A673 (cell line): Measurements from ENCODE around the gene PRDM16. TPM values are rescaled to one million over a fixed set of nuclear protein-coding genes. Genes with fewer than 3 reads are reported as not detected.

ENCODE experiments used
- BruUV-seq: library from RNA; stranded (reverse); fragments of 400-500 nt; replicated peaks from 2 replicates; lab custom pipeline; 2021; lab: Mats Ljungman, UMichigan
- CTCF ChIA-PET: fragments of 300-600 bp; sonication (Branson Sonifier 250); formaldehyde crosslinking; loops from one replicate; lab custom pipeline; 2022; ENCODE audit warnings: antibody characterized with exemption; lab: Charles Lee
- POLR2A ChIA-PET: fragments of 300-600 bp; sonication (Branson Sonifier 250); formaldehyde crosslinking; loops from one replicate; lab custom pipeline; 2022; ENCODE audit warnings: antibody characterized with exemption; ENCODE audit not compliant: low non-redundant PET; lab: Charles Lee
- DNase-seq: peaks from one replicate; pipeline ENCODE4 v3.0.0-alpha.2; 2015; ENCODE audit warnings: low spot score
- H3K27ac ChIP-seq: fragments of 200-600 bp; sonication (generic); 2 replicates; pipeline ENCODE4 v1.5.1; 2016; ENCODE audit warnings: mixed run types, low read depth, mild to moderate bottlenecking, mixed read lengths, antibody characterized with exemption, low read length; ENCODE audit not compliant: poor library complexity, severe bottlenecking
- H3K27me3 ChIP-seq: fragments of 200-600 bp; sonication (generic); replicated peaks from 2 replicates; pipeline ENCODE4 v1.6.1; 2017; ENCODE audit warnings: mixed run types, low read depth, mild to moderate bottlenecking, mixed read lengths, antibody characterized with exemption, low read length; ENCODE audit not compliant: insufficient read depth, poor library complexity
- H3K36me3 ChIP-seq: fragments of 200-600 bp; sonication (generic); 2 replicates; pipeline ENCODE4 v1.6.1; 2016; ENCODE audit warnings: mixed run types, mild to moderate bottlenecking, mixed read lengths, antibody characterized with exemption, low read length; ENCODE audit not compliant: insufficient read depth, poor library complexity, severe bottlenecking
- H3K4me1 ChIP-seq: fragments of 200-600 bp; sonication (generic); 2 replicates; pipeline ENCODE4 v1.6.1; 2017; ENCODE audit warnings: mixed run types, mild to moderate bottlenecking, mixed read lengths, antibody characterized with exemption, low read length; ENCODE audit not compliant: insufficient read depth, poor library complexity, severe bottlenecking
- H3K4me3 ChIP-seq: fragments of 200-600 bp; sonication (generic); 2 replicates; pipeline ENCODE4 v1.5.1; 2016; ENCODE audit warnings: low read depth, mixed run types, mild to moderate bottlenecking, mixed read lengths, low read length; ENCODE audit not compliant: poor library complexity, severe bottlenecking
- H3K9me3 ChIP-seq: fragments of 200-600 bp; sonication (generic); 2 replicates; pipeline ENCODE4 v1.6.1; 2016; ENCODE audit warnings: mixed run types, low read depth, mild to moderate bottlenecking, mixed read lengths, antibody characterized with exemption, low read length; ENCODE audit not compliant: poor library complexity, severe bottlenecking
- CTCF ChIP-seq: fragments of 300-800, 200-600 bp; sonication (generic); conservative IDR thresholded peaks from 2 replicates; pipeline ENCODE4 v1.5.1; 2017; ENCODE audit warnings: low read depth, mild to moderate bottlenecking, antibody characterized with exemption, low read length, moderate library complexity, mixed read lengths
- EZH2 ChIP-seq: fragments of 200-600 bp; sonication (generic); IDR thresholded peaks from 2 replicates; pipeline ENCODE4 v1.6.1; 2017; ENCODE audit warnings: borderline replicate concordance, low read depth, mild to moderate bottlenecking, mixed read lengths, antibody characterized with exemption, low read length; ENCODE audit not compliant: poor library complexity, severe bottlenecking
- intact Hi-C: fragments of 100-400 bp; cut with micrococcal nuclease; formaldehyde crosslinking; loops from one replicate; pipeline ENCODE4 v1.10.0; 2022; ENCODE audit not compliant: unreplicated experiment
- total RNA-seq: library from RNA; stranded (reverse); gene quantifications from 2 replicates; pipeline ENCODE4 v1.2.3, GENCODE V29; 2021

The PRDM16 gene
- total RNA-seq, 1 experiment from 2014 or later, result 0.49 TPM

DNA sequence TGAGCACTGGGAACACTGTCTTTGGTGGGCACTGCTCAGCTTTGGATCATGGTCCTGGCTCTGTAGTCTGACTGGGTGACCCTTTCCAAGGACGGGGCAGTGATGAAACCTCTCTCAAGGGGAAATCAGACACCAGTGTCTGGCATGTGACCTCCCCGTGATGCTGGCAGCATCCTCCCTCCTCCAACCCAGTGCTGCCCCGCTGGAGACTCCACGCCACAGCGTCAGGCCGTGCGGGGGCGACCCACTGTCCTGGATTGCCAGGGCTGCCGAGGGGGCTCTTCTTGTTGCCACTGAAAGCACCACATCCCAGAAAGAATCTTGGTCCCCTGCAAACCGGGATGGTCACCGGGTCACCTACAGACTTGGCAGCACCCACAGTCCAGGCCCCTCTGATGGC is 239.1 kb downstream of the PRDM16 start:
- Histone ChIP-seq H3K27ac (no peak overlapping the region), H3K9me3 (no peaks in the 10 kb centered on the region), H3K4me3 (no peak overlapping the region), H3K27me3 (no peaks in the 10 kb centered on the region), H3K36me3 (no peaks in the 10 kb centered on the region), H3K4me1 (no peaks in the 10 kb centered on the region)
- BruUV-seq, result no TSS peak
- no peak for DNase-seq
- CTCF ChIA-PET, result no interaction called here
- TF ChIP-seq CTCF (no peak), EZH2 (no peak)
- intact Hi-C loops, result no loop called here
- POLR2A ChIA-PET, result no interaction called here

- no peak for DNase-seq
- Histone ChIP-seq H3K36me3 (no peaks in the 10 kb centered on the region), H3K9me3 (no peaks in the 10 kb centered on the region), H3K4me3 (no peak overlapping the region), H3K4me1 (peaks cover 17% of the 10 kb centered on the region), H3K27ac (no peak overlapping the region), H3K27me3 (no peaks in the 10 kb centered on the region)
- ChIA-PET CTCF (no interaction called here), POLR2A (no interaction called here)
- no TSS peak for BruUV-seq
- TF ChIP-seq EZH2, result no peak
- no peak for TF ChIP-seq CTCF
- intact Hi-C loops, result no loop called here
Measured at GRCh38 chr1:3310718-3311400, 241.9 kb downstream of the PRDM16 start.

DNA sequence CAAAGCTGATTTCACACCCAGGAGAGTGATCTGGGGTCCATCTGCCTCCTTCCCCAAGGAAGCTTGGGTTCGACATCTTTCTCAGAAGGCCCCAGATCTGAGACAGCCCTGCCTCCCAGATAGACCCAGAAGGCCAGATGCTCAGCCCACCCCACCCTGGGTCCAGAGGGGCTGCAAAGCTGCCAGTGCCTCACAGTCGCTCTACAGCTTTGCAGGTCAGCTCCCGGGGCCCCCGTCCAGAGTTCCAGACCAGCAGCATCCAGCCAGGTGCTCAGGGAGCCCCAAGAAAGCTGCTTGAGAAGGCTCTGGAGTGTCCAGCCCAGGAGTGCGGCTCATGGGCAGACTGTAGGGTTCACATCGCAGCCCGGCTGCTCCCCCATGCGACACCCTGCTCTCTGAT is 242.7 kb downstream of the PRDM16 start:
- intact Hi-C loops, result no loop called here
- CTCF ChIA-PET, result no interaction called here

More for the DNA sequence above, 242.7 kb downstream of the PRDM16 start:
- no peaks in the 10 kb centered on the region for H3K27me3 ChIP-seq
- no peaks in the 10 kb centered on the region for H3K9me3 ChIP-seq
- no peak for DNase-seq
- peaks cover 17% of the 10 kb centered on the region for H3K4me1 ChIP-seq
- H3K36me3 ChIP-seq, result no peaks in the 10 kb centered on the region
- H3K4me3 ChIP-seq, result no peak overlapping the region
- BruUV-seq, result no TSS peak
- POLR2A ChIA-PET, result no interaction called here
- no peak overlapping the region for H3K27ac ChIP-seq
- no peak for TF ChIP-seq CTCF
- no peak for TF ChIP-seq EZH2
